ENCODE results near the gene MORN1.
"Not testable (repeated sequence)": the region's sequence is repeated elsewhere in the genome, so short reads cannot be mapped to it uniquely, and the experiment has no call there.

- TF ChIP-seq, protein P1, sequence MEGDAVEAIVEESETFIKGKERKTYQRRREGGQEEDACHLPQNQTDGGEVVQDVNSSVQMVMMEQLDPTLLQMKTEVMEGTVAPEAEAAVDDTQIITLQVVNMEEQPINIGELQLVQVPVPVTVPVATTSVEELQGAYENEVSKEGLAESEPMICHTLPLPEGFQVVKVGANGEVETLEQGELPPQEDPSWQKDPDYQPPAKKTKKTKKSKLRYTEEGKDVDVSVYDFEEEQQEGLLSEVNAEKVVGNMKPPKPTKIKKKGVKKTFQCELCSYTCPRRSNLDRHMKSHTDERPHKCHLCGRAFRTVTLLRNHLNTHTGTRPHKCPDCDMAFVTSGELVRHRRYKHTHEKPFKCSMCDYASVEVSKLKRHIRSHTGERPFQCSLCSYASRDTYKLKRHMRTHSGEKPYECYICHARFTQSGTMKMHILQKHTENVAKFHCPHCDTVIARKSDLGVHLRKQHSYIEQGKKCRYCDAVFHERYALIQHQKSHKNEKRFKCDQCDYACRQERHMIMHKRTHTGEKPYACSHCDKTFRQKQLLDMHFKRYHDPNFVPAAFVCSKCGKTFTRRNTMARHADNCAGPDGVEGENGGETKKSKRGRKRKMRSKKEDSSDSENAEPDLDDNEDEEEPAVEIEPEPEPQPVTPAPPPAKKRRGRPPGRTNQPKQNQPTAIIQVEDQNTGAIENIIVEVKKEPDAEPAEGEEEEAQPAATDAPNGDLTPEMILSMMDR (IDR thresholded peaks at IDR 0.05), result not testable (repeated sequence)
- TF ChIP-seq POLR2A, POLR2AphosphoS5, EP300 (IDR thresholded peaks at IDR 0.05): not testable (repeated sequence)
Observed at GRCh38 chr1:2296211-2296610, 95.1 kb downstream of the MORN1 start.

Measured in gastroesophageal sphincter (tissue), 3 donors.